A673 (cell line): ENCODE results near the gene SH3RF3.

Experiments
- CTCF ChIP-seq: fragments of 300-800, 200-600 bp; sonication (generic); conservative IDR thresholded peaks from 2 replicates; pipeline ENCODE4 v1.5.1; 2017; ENCODE audit warnings: low read depth, mild to moderate bottlenecking, antibody characterized with exemption, low read length, moderate library complexity, mixed read lengths
- EZH2 ChIP-seq: fragments of 200-600 bp; sonication (generic); IDR thresholded peaks from 2 replicates; pipeline ENCODE4 v1.6.1; 2017; ENCODE audit warnings: borderline replicate concordance, low read depth, mild to moderate bottlenecking, mixed read lengths, antibody characterized with exemption, low read length; ENCODE audit not compliant: poor library complexity, severe bottlenecking

GRCh38 chr2:109435901-109436598 is 307.0 kb downstream of the SH3RF3 start:
- TF ChIP-seq CTCF, result no peak
- TF ChIP-seq EZH2, result no peak
